ENCODE results near the gene GGTLC1.

GGTLC1 gene

DNA sequence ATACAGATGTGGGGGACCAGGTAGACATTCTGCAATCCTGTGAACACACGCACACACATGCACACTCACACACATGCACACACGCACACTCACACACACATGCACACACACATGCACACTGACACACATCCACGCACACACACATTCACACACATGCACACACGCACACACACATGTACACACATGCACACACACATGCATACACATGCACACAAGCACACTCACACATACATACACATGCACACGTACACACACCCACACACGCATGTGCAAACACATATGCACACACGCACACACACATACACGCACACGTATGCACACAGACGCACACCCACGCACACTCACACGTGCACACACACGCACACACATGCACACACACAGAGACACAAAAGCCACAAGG lies 14.3 kb upstream of the GGTLC1 start:
- Histone ChIP-seq H3K36me3 (ENCODE audit: low read length) (no peaks in the 10 kb centered on the region), H3K4me3 (ENCODE audit: insufficient read depth, low read length, poor library complexity, severe bottlenecking) (no peak overlapping the region), H3K79me2 (ENCODE audit: insufficient read depth, low read length) (no peaks in the 10 kb centered on the region), H4K20me1 (ENCODE audit: low read depth, low read length) (no peaks in the 10 kb centered on the region), H3K27ac (ENCODE audit: low read depth, low read length) (no peak overlapping the region), H3F3A (ENCODE audit: insufficient read depth) (0 out of 2 replicates have a peak, but pooled peaks cover 4% of the 10 kb centered on the region), H3K9me3 (ENCODE audit: insufficient read depth, low read length) (no peaks in the 10 kb centered on the region), H2AFZ (ENCODE audit: low read depth, low read length, severe bottlenecking) (no peak overlapping the region), H3K9ac (ENCODE audit: low read length) (no peak overlapping the region), H3K9me2 (replicated peaks; ENCODE audit: insufficient read depth, low read length) (no peaks in the 10 kb centered on the region), H3K27me3 (ENCODE audit: low read length) (no peaks in the 10 kb centered on the region), H3K4me2 (ENCODE audit: low read depth, low read length, poor library complexity, severe bottlenecking) (no peak overlapping the region)
- no peak for TF ChIP-seq EZH2phosphoT487 (conservative IDR thresholded peaks at IDR 0.05; ENCODE audit: low read length)
- TF ChIP-seq, protein P1, sequence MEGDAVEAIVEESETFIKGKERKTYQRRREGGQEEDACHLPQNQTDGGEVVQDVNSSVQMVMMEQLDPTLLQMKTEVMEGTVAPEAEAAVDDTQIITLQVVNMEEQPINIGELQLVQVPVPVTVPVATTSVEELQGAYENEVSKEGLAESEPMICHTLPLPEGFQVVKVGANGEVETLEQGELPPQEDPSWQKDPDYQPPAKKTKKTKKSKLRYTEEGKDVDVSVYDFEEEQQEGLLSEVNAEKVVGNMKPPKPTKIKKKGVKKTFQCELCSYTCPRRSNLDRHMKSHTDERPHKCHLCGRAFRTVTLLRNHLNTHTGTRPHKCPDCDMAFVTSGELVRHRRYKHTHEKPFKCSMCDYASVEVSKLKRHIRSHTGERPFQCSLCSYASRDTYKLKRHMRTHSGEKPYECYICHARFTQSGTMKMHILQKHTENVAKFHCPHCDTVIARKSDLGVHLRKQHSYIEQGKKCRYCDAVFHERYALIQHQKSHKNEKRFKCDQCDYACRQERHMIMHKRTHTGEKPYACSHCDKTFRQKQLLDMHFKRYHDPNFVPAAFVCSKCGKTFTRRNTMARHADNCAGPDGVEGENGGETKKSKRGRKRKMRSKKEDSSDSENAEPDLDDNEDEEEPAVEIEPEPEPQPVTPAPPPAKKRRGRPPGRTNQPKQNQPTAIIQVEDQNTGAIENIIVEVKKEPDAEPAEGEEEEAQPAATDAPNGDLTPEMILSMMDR (IDR thresholded peaks at IDR 0.05; ENCODE audit: insufficient read depth, low read length, poor library complexity, severe bottlenecking), result no peak

DNA sequence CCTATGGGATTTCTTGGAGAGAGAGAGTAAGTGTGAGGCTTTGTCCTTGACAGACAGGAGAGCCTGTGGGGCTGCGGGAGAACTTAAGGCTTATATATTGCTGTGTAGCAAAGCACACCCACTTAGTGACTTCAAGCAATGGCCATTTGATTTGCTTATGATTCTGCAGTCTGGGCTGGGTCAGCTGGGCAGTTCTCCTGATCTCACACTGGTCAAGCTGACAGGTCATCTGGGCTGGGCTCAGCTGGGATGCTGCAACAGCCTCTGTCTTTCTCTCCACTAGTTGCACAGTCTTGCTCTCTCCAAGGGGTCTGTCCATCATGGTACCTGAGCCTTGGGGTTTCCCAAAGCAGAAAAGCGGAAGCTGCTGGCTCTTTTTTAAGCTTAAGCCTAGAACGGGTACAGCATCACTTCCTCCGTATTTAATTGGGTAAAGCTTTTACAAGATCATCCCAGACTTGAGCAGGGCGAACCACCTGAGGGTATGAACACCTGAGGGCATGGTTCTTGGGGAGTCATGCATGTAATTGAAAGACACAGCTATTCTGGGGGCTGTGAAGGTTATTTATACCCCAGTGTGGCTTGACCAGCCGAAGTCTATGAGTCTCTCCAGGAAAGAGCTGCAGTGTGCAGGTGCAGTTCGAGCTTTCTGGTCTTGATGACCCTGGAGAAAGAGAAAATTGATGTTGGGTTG lies 13.3 kb upstream of the GGTLC1 start:
- Histone ChIP-seq H3K27ac (ENCODE audit: low read depth, low read length) (no peak overlapping the region), H4K20me1 (ENCODE audit: low read depth, low read length) (no peaks in the 10 kb centered on the region), H2AFZ (ENCODE audit: low read depth, low read length, severe bottlenecking) (no peak overlapping the region), H3K9ac (ENCODE audit: low read length) (no peak overlapping the region), H3K4me2 (ENCODE audit: low read depth, low read length, poor library complexity, severe bottlenecking) (no peak overlapping the region), H3K4me3 (ENCODE audit: insufficient read depth, low read length, poor library complexity, severe bottlenecking) (no peak overlapping the region), H3K9me3 (ENCODE audit: insufficient read depth, low read length) (no peaks in the 10 kb centered on the region), H3F3A (ENCODE audit: insufficient read depth) (0 out of 2 replicates have a peak, but pooled peaks cover 4% of the 10 kb centered on the region), H3K27me3 (ENCODE audit: low read length) (no peaks in the 10 kb centered on the region), H3K36me3 (ENCODE audit: low read length) (no peaks in the 10 kb centered on the region), H3K79me2 (ENCODE audit: insufficient read depth, low read length) (no peaks in the 10 kb centered on the region), H3K9me2 (replicated peaks; ENCODE audit: insufficient read depth, low read length) (no peaks in the 10 kb centered on the region)
- TF ChIP-seq, protein P1 (IDR thresholded peaks at IDR 0.05; ENCODE audit: insufficient read depth, low read length, poor library complexity, severe bottlenecking), result no peak
- TF ChIP-seq EZH2phosphoT487 (conservative IDR thresholded peaks at IDR 0.05; ENCODE audit: low read length), result no peak

DNA sequence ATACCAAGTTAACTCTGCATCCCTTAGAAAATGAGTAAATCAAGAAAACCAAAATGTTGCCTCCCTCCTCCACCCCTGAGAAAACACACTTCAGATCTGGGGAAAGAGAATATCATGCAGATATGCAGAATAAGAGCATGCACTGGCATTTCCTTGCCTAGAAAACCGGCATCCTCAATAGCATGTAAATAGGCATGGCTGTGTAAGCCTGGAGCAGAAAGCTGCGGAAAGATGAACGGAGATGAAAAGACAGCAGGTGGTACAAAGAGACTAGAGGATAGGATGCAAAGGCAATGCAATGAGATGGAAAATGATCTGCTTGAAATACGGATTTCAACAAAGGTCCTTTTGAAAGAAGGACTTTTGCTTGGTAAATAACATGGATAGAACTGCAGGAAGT lies 10.3 kb upstream of the GGTLC1 start:
- Histone ChIP-seq H4K20me1 (ENCODE audit: low read depth, low read length) (no peaks in the 10 kb centered on the region), H3K9ac (ENCODE audit: low read length) (no peak overlapping the region), H3K9me2 (replicated peaks; ENCODE audit: insufficient read depth, low read length) (no peaks in the 10 kb centered on the region), H3K79me2 (ENCODE audit: insufficient read depth, low read length) (no peaks in the 10 kb centered on the region), H3K36me3 (ENCODE audit: low read length) (no peaks in the 10 kb centered on the region), H3K9me3 (ENCODE audit: insufficient read depth, low read length) (no peaks in the 10 kb centered on the region), H3K4me3 (ENCODE audit: insufficient read depth, low read length, poor library complexity, severe bottlenecking) (no peak overlapping the region), H3K4me2 (ENCODE audit: low read depth, low read length, poor library complexity, severe bottlenecking) (no peak overlapping the region), H3F3A (ENCODE audit: insufficient read depth) (0 out of 2 replicates have a peak, but pooled peaks cover 4% of the 10 kb centered on the region), H3K27ac (ENCODE audit: low read depth, low read length) (no peak overlapping the region), H2AFZ (ENCODE audit: low read depth, low read length, severe bottlenecking) (no peak overlapping the region), H3K27me3 (ENCODE audit: low read length) (no peaks in the 10 kb centered on the region)
- TF ChIP-seq, protein P1 (IDR thresholded peaks at IDR 0.05; ENCODE audit: insufficient read depth, low read length, poor library complexity, severe bottlenecking), result no peak
- no peak for TF ChIP-seq EZH2phosphoT487 (conservative IDR thresholded peaks at IDR 0.05; ENCODE audit: low read length)

All from SU-DHL-6 (cell line).